HG02885 (cell line): ENCODE data around the gene FLOT2.
"Not testable (repeated sequence)": the region's sequence is repeated elsewhere in the genome, so short reads cannot be mapped to it uniquely, and the experiment has no call there.

Source experiments
- ATAC-seq: cut with Tn5 transposase; IDR thresholded peaks from one replicate; pipeline ENCODE4 v1.9.1; 2021; ENCODE audit warnings: mild to moderate bottlenecking; ENCODE audit not compliant: unreplicated experiment, poor library complexity

FLOT2 gene

GRCh38 chr17:28897769-28898526 lies 415 bp upstream of the FLOT2 start:
- ATAC-seq = no peak

- ATAC-seq = no peak
These were observed 1.0 kb downstream of the FLOT2 start for GRCh38 chr17:28896491-28896883.

- no peak for ATAC-seq
These were observed 1.6 kb downstream of the FLOT2 start for GRCh38 chr17:28895794-28896447.

- ATAC-seq = not testable (repeated sequence)
These were observed 4.0 kb downstream of the FLOT2 start for GRCh38 chr17:28893248-28894183.

- ATAC-seq = no peak
These were observed 5.5 kb downstream of the FLOT2 start for GRCh38 chr17:28892024-28892423.

- ATAC-seq = no peak
These were observed 6.3 kb downstream of the FLOT2 start for GRCh38 chr17:28891201-28891600.

GRCh38 chr17:28889996-28890395 lies 7.5 kb downstream of the FLOT2 start:
- ATAC-seq = no peak

- ATAC-seq = no peak
These were observed 8.7 kb downstream of the FLOT2 start for GRCh38 chr17:28888832-28889231.

GRCh38 chr17:28887871-28888471 lies 9.6 kb downstream of the FLOT2 start:
- ATAC-seq = no peak

GRCh38 chr17:28885951-28886350 lies 11.6 kb downstream of the FLOT2 start:
- ATAC-seq = no peak

- ATAC-seq = no peak
These were observed 12.2 kb downstream of the FLOT2 start for GRCh38 chr17:28885363-28885762.

- ATAC-seq = no peak
These were observed 13.4 kb downstream of the FLOT2 start for GRCh38 chr17:28883967-28884702.

- ATAC-seq = no peak
These were observed 15.2 kb downstream of the FLOT2 start for GRCh38 chr17:28882154-28882895.

GRCh38 chr17:28881533-28882056 lies 15.9 kb downstream of the FLOT2 start:
- no peak for ATAC-seq

GRCh38 chr17:28880572-28880945 lies 17.0 kb downstream of the FLOT2 start:
- ATAC-seq = no peak

- no peak for ATAC-seq
These were observed 17.5 kb downstream of the FLOT2 start for GRCh38 chr17:28879886-28880571.

- ATAC-seq = no peak
These were observed 18.6 kb downstream of the FLOT2 start for GRCh38 chr17:28878981-28879380.

- ATAC-seq = no peak
These were observed 19.2 kb downstream of the FLOT2 start for GRCh38 chr17:28878158-28878910.
